ENCODE results near the gene CHTOP.

Gene CHTOP

GRCh38 chr1:153647346-153647714, 13.5 kb downstream of the CHTOP start:
- H3K9ac ChIP-seq, result no peak overlapping the region
- H2AFZ ChIP-seq (ENCODE audit: low read depth), result no peak overlapping the region
- no peaks in the 10 kb centered on the region for H3K27me3 ChIP-seq (ENCODE audit: insufficient read depth, low read depth)
- TF ChIP-seq CTCF (conservative IDR thresholded peaks at IDR 0.05; ENCODE audit: low read depth, low read length), result no peak
- no peaks in the 10 kb centered on the region for H3K79me2 ChIP-seq (ENCODE audit: insufficient read depth, low read depth)
- H3K4me3 ChIP-seq (IDR thresholded peaks at IDR 0.05; ENCODE audit: insufficient read depth, low read depth, low read length), result no peak overlapping the region
- H4K20me1 ChIP-seq (ENCODE audit: insufficient read depth), result no peaks in the 10 kb centered on the region
- H3K4me2 ChIP-seq, result no peak overlapping the region
- H3K27ac ChIP-seq, result no peak overlapping the region
- peaks cover 33% of the 10 kb centered on the region for H3K36me3 ChIP-seq (ENCODE audit: insufficient read depth)
- peaks cover 5% of the 10 kb centered on the region for H3K4me1 ChIP-seq (ENCODE audit: low read depth, poor library complexity, severe bottlenecking)

- Histone ChIP-seq H4K20me1 (ENCODE audit: insufficient read depth) (no peaks in the 10 kb centered on the region), H3K27ac (no peak overlapping the region), H3K9ac (no peak overlapping the region), H3K4me1 (ENCODE audit: low read depth, poor library complexity, severe bottlenecking) (peaks cover 5% of the 10 kb centered on the region), H3K4me2 (no peak overlapping the region), H3K4me3 (IDR thresholded peaks at IDR 0.05; ENCODE audit: insufficient read depth, low read depth, low read length) (no peak overlapping the region), H3K79me2 (ENCODE audit: insufficient read depth, low read depth) (no peaks in the 10 kb centered on the region), H3K36me3 (ENCODE audit: insufficient read depth) (peaks cover 26% of the 10 kb centered on the region), H2AFZ (ENCODE audit: low read depth) (no peak overlapping the region), H3K27me3 (ENCODE audit: insufficient read depth, low read depth) (no peaks in the 10 kb centered on the region)
- TF ChIP-seq CTCF (conservative IDR thresholded peaks at IDR 0.05; ENCODE audit: low read depth, low read length), result no peak
Measured at GRCh38 chr1:153648000-153648643, 14.3 kb downstream of the CHTOP start.

- no peaks in the 10 kb centered on the region for H3K79me2 ChIP-seq (ENCODE audit: insufficient read depth, low read depth)
- peaks cover 16% of the 10 kb centered on the region for H3K36me3 ChIP-seq (ENCODE audit: insufficient read depth)
- no peak overlapping the region for H3K9ac ChIP-seq
- H3K27ac ChIP-seq, result no peak overlapping the region; the same call in 1 of the 2 replicates
- H3K4me3 ChIP-seq (IDR thresholded peaks at IDR 0.05; ENCODE audit: insufficient read depth, low read depth, low read length), result no peak overlapping the region
- no peak overlapping the region for H3K4me2 ChIP-seq
- H3K4me1 ChIP-seq (ENCODE audit: low read depth, poor library complexity, severe bottlenecking), result peaks cover 5% of the 10 kb centered on the region
- TF ChIP-seq CTCF (conservative IDR thresholded peaks at IDR 0.05; ENCODE audit: low read depth, low read length), result no peak; the same call in 1 of the 2 replicates
- H4K20me1 ChIP-seq (ENCODE audit: insufficient read depth), result no peaks in the 10 kb centered on the region
- no peak overlapping the region for H2AFZ ChIP-seq (ENCODE audit: low read depth)
- H3K27me3 ChIP-seq (ENCODE audit: insufficient read depth, low read depth), result no peaks in the 10 kb centered on the region
Measured at GRCh38 chr1:153649137-153649862, 15.4 kb downstream of the CHTOP start.

GRCh38 chr1:153649863-153650235, 16.0 kb downstream of the CHTOP start:
- Histone ChIP-seq H4K20me1 (ENCODE audit: insufficient read depth) (no peaks in the 10 kb centered on the region), H3K4me3 (IDR thresholded peaks at IDR 0.05; ENCODE audit: insufficient read depth, low read depth, low read length) (no peak overlapping the region), H3K4me1 (ENCODE audit: low read depth, poor library complexity, severe bottlenecking) (peaks cover 5% of the 10 kb centered on the region), H3K36me3 (ENCODE audit: insufficient read depth) (peaks cover 11% of the 10 kb centered on the region), H3K27me3 (ENCODE audit: insufficient read depth, low read depth) (no peaks in the 10 kb centered on the region), H3K79me2 (ENCODE audit: insufficient read depth, low read depth) (no peaks in the 10 kb centered on the region), H3K9ac (no peak overlapping the region), H3K27ac (no peak overlapping the region; the same call in 1 of the 2 replicates), H3K4me2 (no peak overlapping the region), H2AFZ (ENCODE audit: low read depth) (no peak overlapping the region)
- no peak; the same call in 1 of the 2 replicates for TF ChIP-seq CTCF (conservative IDR thresholded peaks at IDR 0.05; ENCODE audit: low read depth, low read length)

Measured in KMS-11 (cell line).